ENCODE measurements around the gene CPE. TPM values are rescaled to one million over a fixed set of nuclear protein-coding genes. Genes with fewer than 3 reads are reported as not detected.

CPE gene
- polyA plus RNA-seq, 1 donor (not counting 4 experiments of a cell fraction or from before 2014, with no cell fraction given): 1.9 TPM

DNA sequence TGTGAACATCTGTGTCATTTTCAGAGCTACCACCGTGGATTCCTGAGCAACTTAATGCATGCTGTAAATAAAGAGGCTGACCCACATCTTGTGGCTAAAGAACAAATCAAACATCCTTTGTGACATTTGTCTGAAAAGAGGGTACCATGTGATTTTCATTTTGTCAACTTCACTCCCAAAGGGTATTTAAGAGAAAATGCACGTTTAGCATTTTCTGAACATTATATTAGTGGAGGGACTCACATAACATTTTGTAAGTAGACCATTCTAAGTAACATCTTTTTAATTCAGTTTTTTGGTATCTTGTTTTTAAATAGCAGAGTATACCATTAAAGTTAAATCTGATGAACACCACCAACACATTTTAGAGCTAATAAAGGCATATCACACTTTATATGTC, 17.0 kb upstream of the CPE start:
- H3K4me2 ChIP-seq (ENCODE audit: control insufficient read depth, extremely low read depth, insufficient read depth, low read depth, low read length): no peak overlapping the region
- H4K20me1 ChIP-seq (ENCODE audit: control insufficient read depth, extremely low read depth, insufficient read depth, low read length): no peaks in the 10 kb centered on the region
- no peak overlapping the region for H3K9ac ChIP-seq (ENCODE audit: control insufficient read depth, extremely low read depth, insufficient read depth, low read length)
- no peak overlapping the region for H2AFZ ChIP-seq (ENCODE audit: control insufficient read depth, low read length)
- TF ChIP-seq EZH2 (IDR thresholded peaks at IDR 0.05; ENCODE audit: low read length): no peak
- TF ChIP-seq, protein P1, sequence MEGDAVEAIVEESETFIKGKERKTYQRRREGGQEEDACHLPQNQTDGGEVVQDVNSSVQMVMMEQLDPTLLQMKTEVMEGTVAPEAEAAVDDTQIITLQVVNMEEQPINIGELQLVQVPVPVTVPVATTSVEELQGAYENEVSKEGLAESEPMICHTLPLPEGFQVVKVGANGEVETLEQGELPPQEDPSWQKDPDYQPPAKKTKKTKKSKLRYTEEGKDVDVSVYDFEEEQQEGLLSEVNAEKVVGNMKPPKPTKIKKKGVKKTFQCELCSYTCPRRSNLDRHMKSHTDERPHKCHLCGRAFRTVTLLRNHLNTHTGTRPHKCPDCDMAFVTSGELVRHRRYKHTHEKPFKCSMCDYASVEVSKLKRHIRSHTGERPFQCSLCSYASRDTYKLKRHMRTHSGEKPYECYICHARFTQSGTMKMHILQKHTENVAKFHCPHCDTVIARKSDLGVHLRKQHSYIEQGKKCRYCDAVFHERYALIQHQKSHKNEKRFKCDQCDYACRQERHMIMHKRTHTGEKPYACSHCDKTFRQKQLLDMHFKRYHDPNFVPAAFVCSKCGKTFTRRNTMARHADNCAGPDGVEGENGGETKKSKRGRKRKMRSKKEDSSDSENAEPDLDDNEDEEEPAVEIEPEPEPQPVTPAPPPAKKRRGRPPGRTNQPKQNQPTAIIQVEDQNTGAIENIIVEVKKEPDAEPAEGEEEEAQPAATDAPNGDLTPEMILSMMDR (optimal IDR thresholded peaks at IDR 0.05 in 1 of 3, IDR thresholded peaks at IDR 0.05 in 1 of 3, conservative IDR thresholded peaks at IDR 0.05 in 1 of 3; ENCODE audit: extremely low read depth in 1 of 3, insufficient read depth in 2 of 3, low read length in 3 of 3): no peak
- DNase-seq (ENCODE audit: low read depth, low spot score) (no peak), FAIRE-seq (no peak)
- no peaks in the 10 kb centered on the region for H3K9me1 ChIP-seq (ENCODE audit: control insufficient read depth, extremely low read depth, insufficient read depth, low read length)
- no peaks in the 10 kb centered on the region for H3K9me3 ChIP-seq (ENCODE audit: control insufficient read depth, low read depth, low read length)
- H3K36me3 ChIP-seq (ENCODE audit: control insufficient read depth in 2 of 2, extremely low read depth in 1 of 2, insufficient read depth in 2 of 2, low read length in 2 of 2): no peaks in the 10 kb centered on the region
- no peaks in the 10 kb centered on the region for H3K27me3 ChIP-seq (ENCODE audit: control insufficient read depth, extremely low read depth, insufficient read depth, low read length)
- no peaks in the 10 kb centered on the region for H3K79me2 ChIP-seq (ENCODE audit: control insufficient read depth, insufficient read depth, low read length)
- H3K4me1 ChIP-seq (ENCODE audit: control insufficient read depth, extremely low read depth, insufficient read depth, low read length): peaks cover 7% of the 10 kb centered on the region
- no peak overlapping the region for H3K4me3 ChIP-seq (ENCODE audit: control insufficient read depth in 2 of 3, extremely low read depth in 1 of 3, insufficient read depth in 2 of 3, low read depth in 1 of 3, low read length in 3 of 3)
- H3K27ac ChIP-seq (ENCODE audit: control insufficient read depth, insufficient read depth, low read length): no peak overlapping the region
- dilution Hi-C loops (cut with MboI; ENCODE audit: extremely low pct_ligation_motif_present, low sequenced_read_pairs): no loop called here

DNA sequence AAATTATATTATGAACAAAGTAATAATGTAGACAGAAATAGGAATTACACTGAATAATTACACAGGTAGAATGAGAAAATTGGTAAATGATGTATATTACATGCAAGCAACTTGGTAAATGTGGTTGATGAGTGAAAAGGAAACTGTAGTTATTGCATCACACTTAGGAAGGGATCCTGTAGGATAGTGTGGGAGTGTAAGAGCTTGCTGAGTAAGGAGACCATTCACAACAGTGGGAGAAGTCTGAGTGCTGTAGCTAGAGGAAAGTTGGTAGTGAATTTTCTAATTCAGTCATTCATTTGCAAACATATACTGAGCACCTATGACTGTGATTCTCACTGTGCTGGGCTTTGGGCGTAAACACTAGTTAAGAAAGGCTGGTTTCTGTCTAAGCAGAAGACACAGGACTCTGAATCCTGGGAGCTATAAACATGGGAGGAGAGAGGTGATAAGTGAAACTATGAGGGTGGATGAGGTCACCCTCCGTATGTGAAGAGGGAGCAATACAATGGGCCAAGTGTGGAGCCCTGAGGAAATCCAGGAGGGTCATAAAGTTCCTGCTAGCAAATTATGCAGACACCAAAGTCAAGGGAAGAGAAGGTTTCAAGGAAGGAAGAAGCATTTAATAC, 14.2 kb upstream of the CPE start:
- no peak for TF ChIP-seq EZH2 (IDR thresholded peaks at IDR 0.05; ENCODE audit: low read length)
- TF ChIP-seq, protein P1 (optimal IDR thresholded peaks at IDR 0.05 in 1 of 3, IDR thresholded peaks at IDR 0.05 in 1 of 3, conservative IDR thresholded peaks at IDR 0.05 in 1 of 3; ENCODE audit: extremely low read depth in 1 of 3, insufficient read depth in 2 of 3, low read length in 3 of 3): no peak
- Histone ChIP-seq H3K9me1 (ENCODE audit: control insufficient read depth, extremely low read depth, insufficient read depth, low read length) (no peaks in the 10 kb centered on the region), H4K20me1 (ENCODE audit: control insufficient read depth, extremely low read depth, insufficient read depth, low read length) (no peaks in the 10 kb centered on the region), H3K4me2 (ENCODE audit: control insufficient read depth, extremely low read depth, insufficient read depth, low read depth, low read length) (peak overlapping the region; percentile 4), H3K4me1 (ENCODE audit: control insufficient read depth, extremely low read depth, insufficient read depth, low read length) (peaks cover 3% of the 10 kb centered on the region), H3K27me3 (ENCODE audit: control insufficient read depth, extremely low read depth, insufficient read depth, low read length) (no peaks in the 10 kb centered on the region), H3K79me2 (ENCODE audit: control insufficient read depth, insufficient read depth, low read length) (no peaks in the 10 kb centered on the region), H3K27ac (ENCODE audit: control insufficient read depth, insufficient read depth, low read length) (no peak overlapping the region), H3K36me3 (ENCODE audit: control insufficient read depth in 2 of 2, extremely low read depth in 1 of 2, insufficient read depth in 2 of 2, low read length in 2 of 2) (no peaks in the 10 kb centered on the region), H3K9ac (ENCODE audit: control insufficient read depth, extremely low read depth, insufficient read depth, low read length) (no peak overlapping the region), H3K9me3 (ENCODE audit: control insufficient read depth, low read depth, low read length) (no peaks in the 10 kb centered on the region), H2AFZ (ENCODE audit: control insufficient read depth, low read length) (peak overlapping the region; percentile 32), H3K4me3 (ENCODE audit: control insufficient read depth in 2 of 3, extremely low read depth in 1 of 3, insufficient read depth in 2 of 3, low read depth in 1 of 3, low read length in 3 of 3) (no peak overlapping the region)
- DNase-seq (ENCODE audit: low read depth, low spot score) (no peak), FAIRE-seq (no peak)
- dilution Hi-C loops (cut with MboI; ENCODE audit: extremely low pct_ligation_motif_present, low sequenced_read_pairs): no loop called here

Data from keratinocyte (primary cell).